HG03045 (cell line): ENCODE data around the gene CDK1.

Experiments used
- ATAC-seq: cut with Tn5 transposase; IDR thresholded peaks from one replicate; pipeline ENCODE4 v1.9.1; 2021; ENCODE audit warnings: mild to moderate bottlenecking, moderate library complexity; ENCODE audit not compliant: unreplicated experiment

The CDK1 gene

DNA sequence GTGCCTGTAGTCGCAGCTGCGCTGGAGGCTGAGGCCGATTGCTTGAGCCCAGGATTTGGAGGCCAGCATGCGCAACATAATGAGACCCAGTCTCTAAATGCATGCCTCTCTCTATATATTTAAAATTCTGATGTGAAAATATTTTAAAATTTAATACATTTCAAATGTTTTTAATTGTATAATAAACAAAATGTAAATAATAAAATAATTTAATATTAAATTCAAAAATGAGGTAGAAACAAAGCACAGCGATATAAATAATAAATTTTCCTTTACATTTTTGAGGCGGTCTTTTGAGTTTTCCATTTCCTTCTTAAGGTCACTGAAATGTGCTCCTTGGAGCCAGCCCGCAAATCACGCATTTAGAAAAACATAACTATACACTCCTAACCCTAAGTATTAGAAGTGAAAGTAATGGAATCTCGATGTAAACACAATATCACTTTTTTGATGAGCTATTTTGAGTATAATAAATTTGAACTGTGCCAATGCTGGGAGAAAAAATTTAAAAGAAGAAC is 523 bp upstream of the CDK1 start:
- ATAC-seq: peak; percentile 3

DNA sequence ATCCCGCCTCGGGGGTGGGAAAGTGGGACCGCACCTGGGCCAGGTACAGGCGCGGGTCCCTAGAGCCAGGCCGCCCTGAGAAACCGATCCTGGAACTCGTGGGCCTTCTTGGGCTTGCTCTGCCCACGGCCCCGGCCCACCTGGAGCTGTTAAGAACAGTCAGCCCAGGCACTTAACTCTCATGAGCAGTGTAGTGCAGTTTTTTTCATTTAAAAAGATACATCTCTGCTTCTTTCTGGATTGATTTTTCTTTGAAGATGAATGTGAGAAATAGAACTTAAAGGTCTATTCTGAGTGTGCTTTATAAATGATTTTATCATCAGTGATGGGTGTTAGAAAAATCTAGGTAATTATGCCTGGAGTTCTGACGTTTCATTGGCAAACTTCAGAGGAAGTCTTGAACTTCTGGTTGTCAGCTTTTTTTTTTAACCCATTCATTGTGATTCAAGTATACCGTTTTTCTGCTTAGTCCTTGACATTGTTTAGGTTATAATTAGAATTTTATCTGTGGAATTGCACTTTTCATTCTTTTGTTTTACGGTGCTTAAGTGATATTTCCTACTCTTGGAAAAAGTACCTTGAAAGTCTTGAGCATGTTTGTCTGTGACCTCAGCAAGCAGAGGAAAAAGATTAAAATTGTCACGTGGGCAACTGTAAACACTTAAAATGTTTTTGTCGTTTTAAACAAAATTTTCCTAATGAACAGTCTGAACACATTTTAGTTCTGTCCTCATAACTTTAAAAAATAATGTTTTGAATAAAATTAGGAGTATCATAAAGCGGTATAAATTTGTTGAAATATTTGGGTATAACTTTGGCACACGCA is 906 bp downstream of the CDK1 start:
- peak; percentile 23 for ATAC-seq

DNA sequence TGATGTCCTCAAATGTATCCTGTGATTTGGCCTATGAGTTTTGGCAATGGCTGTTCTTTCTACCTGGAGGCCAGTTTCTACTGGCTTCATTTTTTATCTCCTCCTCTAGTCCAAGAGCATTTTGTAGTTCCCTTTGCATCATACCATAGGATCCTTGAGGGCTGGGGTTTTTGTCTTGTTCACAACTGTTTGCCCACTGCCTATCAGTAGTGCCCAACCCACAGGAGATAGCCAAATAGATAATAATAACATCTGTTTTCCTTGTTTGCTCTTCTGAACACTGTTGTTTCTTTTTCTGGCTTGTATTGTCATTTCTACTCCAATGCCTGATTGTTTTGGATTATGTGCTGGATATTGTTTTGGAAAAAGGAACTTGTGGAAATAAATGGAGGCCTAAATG is 3.4 kb downstream of the CDK1 start:
- ATAC-seq: no peak

DNA sequence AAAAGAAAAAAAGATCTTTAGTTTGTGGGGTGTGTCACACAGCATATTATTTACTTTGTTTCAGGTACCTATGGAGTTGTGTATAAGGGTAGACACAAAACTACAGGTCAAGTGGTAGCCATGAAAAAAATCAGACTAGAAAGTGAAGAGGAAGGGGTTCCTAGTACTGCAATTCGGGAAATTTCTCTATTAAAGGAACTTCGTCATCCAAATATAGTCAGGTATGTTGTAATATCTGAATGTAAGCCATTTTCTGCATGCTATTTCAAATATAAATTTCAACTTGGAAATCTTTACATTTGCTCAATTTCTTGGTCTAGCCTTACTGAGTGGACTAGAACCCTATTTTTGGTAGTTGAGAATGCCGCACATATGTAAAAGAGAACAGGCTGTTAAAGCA is 6.4 kb downstream of the CDK1 start:
- no peak for ATAC-seq

DNA sequence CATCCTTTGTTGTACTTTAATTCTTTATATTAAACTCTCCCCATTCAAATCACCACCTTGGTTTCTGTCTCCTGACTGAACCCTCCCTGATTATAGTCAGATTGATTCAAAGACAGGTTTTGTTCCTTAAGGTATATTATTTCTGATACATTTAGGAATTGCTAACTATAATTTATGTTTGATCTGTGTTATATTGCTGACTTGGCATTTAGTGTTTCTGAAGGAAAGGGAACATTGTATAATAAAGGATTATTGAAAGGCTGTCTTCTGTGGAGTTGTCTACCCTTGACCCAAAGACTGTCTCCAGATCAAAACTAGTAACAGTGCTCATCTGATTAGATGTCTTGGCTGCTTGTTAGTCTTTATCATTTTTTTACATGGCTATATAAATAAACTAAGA is 10.3 kb downstream of the CDK1 start:
- no peak for ATAC-seq

DNA sequence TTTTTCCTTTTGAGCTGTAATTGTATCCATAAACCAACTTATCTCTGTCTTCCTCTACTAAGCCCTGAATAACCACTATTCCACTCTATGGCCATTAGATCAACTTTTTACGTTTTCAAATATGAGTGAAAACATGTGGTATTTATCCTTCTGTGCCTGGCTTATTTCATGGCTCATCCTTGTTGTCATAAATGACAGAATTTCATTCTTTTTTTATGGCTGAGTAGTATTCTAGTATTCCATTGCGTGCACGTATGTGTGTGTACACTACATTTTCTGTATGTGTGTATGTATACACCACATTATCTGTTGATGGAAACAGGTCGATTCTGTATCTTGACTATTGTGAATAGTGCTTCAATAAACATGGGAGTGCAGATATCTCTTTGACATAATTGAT is 11.1 kb downstream of the CDK1 start:
- no peak for ATAC-seq

DNA sequence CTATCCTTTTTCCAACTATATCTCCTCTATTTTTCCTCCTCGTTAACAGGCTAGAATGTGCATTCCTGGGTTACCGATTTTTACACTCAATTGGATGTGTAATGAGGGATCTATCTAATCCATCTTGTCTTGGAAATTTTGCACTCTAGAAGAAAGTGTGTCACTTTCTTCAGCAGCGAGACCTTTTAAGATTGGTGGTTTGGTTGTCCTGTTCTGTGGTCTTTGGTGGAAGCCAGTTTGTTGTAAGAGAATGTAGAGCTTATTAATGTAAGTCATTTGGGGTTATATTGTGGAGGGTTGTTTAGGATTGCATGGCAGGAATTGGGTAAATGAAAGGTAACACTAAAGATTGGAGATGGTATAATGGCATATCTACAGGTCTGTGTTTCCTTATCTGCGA is 16.7 kb downstream of the CDK1 start:
- no peak for ATAC-seq

DNA sequence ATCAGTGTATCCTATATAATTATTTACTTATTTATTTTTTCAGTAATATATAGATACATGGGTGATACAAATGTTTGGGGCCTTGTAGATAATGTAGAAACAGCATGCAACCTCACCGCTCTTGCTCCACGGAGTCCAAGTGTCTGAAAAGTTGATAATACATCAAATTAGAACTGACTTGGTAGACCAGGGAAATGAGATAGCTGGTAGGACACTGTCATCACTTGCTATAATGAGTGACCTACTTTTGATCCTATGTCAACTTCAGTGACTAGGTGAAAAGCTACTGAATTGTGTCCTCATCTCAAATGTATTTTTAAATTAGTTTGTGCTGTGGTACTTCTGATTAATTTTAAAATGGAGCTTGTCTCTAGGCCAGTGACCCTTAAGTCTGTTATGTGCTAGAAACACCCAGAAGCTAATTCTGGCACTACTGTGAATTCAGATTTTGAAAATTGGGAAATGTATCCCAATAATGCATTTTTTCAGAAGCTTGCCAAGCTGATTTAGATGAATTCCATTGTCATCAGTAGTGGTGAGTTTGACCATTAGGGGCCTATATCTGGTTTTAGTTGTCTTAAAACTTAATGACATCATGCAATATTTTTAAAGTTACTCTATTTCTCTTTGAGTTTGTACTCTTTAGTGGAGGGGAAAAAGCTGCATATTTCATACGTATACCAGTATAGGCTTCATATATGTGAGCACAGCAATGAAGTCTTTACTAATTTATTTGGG is 17.4 kb downstream of the CDK1 start:
- ATAC-seq: no peak

DNA sequence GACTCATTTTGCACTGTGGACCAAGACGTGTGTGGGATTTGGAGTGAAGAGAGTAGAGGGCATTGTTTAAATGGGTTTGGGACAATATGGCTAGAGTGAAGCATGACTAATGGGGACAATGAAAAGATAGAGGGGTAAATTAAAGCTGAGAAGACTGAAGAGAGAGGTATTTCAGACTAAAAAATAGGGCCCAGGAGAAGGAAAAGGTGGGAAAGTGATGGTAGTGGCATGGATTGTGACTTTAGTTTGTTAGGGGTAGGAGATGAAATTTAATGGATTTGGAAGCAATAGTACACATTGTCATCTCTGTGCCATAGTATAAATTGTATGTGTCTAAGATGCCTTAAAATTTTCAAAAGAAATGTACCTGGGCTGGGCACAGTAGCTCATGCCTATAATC is 18.2 kb downstream of the CDK1 start:
- no peak for ATAC-seq

DNA sequence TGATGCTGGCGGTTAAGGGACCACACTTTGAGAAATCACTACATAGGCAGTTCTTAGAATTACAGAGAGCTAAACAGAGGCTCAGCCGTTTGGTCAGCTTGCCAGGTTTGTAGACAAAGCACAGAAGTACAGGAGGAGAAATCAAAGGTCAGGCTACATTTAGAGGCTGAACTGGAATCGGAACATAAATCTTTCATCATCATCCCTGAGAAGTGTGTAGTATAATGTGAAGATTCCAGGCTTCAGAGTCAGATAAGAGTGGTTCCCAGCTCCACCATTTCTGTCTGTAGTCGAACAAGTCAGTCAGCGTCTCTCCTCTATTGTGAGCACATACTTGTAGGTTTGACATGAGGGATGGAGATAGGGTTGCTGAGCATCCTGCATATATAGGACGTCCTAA is 18.9 kb downstream of the CDK1 start:
- no peak for ATAC-seq

DNA sequence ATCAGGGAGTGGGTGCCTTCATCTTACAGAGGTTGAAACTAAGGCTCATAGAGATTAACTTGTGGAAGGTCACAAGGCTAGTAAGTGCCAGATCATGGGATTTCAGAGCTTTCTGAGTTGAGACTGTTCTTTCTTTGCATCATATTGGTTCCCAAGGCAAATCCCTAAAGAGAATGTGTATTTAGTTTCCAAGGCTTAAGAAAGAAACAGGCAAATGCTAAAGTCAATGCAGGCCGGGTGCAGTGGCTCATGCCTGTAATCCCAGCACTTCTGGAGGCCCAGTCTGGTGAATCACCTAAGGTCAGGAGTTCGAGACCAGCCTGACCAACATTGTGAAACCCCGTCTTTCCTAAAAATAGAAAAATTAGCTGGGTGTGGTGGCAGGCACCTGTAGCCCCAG is 19.8 kb downstream of the CDK1 start:
- no peak for ATAC-seq

DNA sequence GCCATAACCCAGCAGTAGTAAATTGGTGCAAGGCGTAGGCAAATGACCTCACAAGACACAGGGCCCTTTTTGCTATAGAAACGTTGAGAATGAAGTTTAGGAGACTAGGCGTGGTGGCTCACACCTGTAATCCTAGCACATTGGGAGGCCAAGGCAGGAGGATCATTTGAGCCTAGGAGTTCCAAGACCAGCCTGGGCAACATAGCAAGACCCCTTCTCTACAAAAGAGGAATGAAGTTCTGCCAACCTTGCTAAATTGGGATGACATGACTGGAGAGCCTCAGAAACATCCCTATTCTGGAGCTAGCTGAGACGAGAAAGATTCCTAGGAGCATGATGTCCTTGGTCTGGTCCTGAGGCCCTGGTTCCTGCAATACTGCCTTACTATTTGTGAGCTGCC is 20.6 kb downstream of the CDK1 start:
- ATAC-seq: no peak

DNA sequence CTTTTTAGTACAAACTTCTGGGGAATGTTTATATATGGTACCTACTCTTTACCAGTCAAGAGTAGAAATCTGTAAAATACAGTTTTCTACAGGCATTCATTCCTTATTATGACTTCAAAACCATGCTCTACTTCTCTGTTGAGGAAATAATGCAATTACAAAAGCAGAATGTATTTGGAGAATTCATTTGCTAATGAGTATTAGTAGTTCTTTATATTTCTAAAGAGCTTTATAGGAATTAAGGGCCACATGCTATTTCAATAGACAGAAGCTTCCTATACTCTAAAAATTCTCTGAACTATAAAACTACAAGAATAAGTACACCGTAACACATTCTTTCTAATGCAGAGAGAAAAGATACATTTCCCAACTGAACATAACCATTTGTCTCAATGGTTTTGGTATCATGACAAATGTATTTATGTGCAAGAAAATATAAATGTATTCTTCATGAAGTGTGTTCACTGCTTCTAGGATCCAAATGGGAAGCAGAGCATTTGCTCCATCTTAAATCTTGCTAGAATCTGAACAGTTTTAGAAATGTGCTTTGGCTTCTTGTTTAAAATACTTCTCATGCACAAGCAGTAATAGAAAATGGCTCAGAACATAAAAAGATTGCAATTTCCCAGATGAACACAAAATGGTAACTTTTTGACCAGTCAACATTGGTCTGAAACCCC is 21.8 kb downstream of the CDK1 start:
- ATAC-seq: no peak

DNA sequence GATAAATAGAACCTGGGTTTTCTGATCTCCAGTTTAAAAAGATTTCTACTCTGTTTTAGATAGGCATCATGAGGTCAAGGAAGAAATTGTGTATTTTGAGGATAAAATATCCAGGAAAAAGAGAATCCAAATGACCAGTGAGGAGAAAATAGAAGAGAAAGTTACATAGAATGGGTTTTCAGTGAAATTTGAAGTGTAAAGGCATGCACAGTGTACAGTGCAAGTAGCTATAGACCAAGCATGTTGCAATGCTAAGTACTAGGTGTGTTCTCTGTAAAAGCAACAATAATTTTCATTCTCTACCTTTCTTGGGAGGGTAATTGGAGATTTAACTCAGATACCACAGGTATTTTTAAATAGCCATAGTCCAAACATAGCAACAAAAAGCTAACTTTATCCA is 22.6 kb downstream of the CDK1 start:
- ATAC-seq: no peak

DNA sequence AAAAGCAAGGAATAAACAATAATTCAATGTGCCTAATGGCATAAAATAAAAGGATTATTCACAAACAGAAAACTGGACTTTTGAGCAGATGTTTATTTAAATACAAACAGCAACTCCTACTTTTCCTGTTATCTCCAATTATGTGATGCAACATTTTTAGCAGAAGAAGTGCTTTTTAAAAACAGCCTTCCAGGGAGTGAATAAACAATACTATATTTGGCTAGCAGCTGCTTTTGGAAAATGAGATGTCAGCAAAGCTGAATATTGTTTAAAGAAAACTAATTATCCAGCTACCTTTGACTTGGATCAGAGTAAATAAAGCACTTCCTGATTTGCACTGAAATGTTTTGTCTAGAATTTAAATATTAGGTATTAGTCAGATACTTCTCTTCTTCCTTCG is 23.2 kb downstream of the CDK1 start:
- ATAC-seq: no peak

DNA sequence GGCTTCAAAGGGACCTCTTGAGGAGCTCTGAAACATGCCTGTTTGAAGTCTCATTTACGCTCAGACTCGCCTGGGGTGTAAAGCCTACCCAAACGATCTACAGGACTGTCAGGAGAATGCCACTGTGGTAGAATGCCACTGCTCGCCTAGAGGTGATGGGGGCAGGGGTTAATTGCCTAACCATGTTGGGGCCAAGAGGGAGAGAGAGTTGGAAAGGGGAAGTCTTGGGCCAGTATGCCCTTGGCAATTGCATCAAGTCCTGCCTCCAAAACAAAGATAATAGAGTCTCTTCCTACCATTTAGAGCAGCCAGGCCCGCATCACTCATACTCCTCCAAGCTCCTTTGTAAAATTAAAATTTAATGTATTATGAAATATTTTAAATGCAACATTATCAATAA is 25.2 kb downstream of the CDK1 start:
- ATAC-seq: no peak

DNA sequence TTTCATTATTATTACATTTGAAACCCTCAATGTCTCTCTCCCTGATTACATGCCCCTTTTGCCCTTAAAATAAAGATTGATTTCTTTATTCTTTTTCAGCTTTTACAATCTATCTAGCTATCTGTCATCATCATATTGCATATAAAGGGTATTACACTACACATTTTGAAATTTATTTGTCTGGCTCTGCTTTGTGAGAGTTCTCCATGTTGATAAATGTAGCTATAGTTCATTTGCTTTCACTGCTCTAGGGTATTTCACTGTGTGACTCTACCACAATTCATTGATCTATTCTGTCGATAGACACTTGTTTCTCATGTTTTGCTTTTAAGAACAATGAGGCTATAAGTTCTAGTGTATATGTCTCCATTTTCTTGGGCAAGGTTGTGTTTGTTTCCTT is 25.6 kb downstream of the CDK1 start:
- ATAC-seq: no peak

DNA sequence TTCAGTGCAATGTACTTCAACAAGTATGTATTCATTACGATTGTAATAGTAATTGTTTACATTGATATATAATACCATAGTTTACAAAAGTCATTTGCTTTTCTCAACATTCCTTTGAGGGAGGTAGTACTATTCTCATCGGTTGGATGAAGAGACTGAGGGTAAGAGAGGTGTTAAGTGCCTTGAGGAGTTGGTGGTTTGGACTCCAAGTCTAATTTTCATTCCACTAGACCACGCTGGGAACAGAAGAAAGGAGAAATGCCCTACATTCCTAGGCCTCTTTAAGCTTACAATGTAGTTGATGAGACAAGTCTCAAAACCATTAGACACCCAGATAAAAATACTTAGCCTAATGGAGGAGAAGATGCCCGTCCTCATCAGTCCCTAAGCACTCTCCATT is 28.6 kb downstream of the CDK1 start:
- no peak for ATAC-seq

DNA sequence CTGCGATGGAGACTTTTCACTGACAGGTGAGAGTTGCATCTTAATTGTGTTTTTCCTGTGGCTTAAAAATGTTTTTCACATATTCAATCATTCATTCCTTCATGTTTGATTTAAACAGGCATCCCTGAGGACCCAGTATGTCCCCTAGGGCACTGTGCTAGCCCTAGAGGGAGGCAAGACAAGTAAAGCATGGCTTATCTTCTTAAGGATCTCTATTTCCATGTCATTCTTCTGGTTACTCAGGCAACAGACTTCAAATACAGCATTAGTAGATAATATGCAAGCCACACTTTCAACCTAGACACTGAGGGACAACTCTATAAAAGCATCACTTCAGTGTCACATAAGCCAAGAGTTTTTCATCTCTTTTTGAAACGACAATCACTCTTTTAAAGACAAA is 29.2 kb downstream of the CDK1 start:
- no peak for ATAC-seq

DNA sequence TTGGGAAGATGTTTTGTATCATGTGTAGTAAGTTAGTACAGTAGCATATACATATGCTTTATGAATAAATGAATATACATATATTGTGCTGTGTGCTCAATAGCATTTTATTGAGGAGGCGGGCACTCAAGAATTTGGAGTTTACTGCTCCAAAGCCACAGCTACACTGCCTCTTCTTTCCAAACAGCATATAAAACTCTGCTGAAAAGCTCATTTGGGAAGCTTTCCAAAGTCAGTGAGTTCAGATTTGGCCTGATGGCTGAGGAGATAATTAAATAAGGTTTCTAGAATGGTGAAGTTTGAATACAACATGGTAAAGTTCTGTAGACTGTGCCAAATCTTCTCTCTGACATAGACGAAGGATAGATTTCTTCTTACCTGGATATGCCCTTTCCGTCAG is 29.8 kb downstream of the CDK1 start:
- ATAC-seq: no peak

DNA sequence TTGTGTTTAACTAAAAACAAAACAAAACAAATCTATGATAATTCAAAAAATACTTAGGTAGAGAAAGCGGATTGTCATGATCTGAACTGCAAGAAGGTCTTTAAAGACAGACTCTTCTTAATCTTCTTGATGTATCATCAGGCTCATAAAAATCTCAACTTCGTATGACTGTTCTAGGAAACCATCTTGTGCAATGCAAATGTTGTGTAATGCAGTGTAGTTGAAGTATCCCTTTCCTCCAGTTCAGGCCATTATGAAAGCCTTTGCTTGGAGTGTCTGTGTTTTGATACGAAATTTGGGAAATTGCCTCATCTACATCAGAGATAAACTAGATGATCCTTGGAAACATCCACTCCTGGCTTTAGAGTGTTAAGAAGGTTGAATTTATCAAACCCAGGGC is 30.9 kb downstream of the CDK1 start:
- no peak for ATAC-seq
